Measurements from ENCODE around the gene KBTBD12. TPM values are rescaled to one million over a fixed set of nuclear protein-coding genes. Genes with fewer than 3 reads are reported as not detected.
"Not testable (repeated sequence)": the region's sequence is repeated elsewhere in the genome, so short reads cannot be mapped to it uniquely, and the experiment has no call there.

The KBTBD12 gene
- total RNA-seq, 4 donors from 2014 or later = 16.0 to 28.7 (median 22.1) TPM

DNA sequence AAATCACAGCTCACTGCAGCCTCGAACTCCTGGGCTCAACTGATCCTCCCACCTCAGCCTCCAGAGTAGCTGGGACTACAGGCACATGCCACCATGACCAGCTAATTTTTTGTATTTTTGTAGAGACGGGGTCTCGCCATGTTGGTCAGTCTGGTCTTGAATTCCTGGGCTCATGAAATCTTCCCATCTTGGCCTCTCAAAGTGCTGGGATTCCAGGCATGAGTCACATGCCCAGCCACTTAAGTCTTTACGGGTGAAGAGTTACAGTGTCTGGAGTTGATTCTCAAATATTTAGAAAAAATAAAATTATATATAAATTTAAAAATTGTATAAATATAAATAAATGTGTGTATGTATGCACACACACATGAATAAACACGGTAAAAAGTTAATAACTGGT, 14.5 kb upstream of the KBTBD12 start:
- H3K4me1 ChIP-seq = no peaks in the 10 kb centered on the region
- H3K4me3 ChIP-seq = no peak overlapping the region
- ATAC-seq (no peak), DNase-seq (no peak)
- no peaks in the 10 kb centered on the region for H3K36me3 ChIP-seq
- no peaks in the 10 kb centered on the region for H3K27me3 ChIP-seq
- no peak overlapping the region for H3K27ac ChIP-seq
- TF ChIP-seq, protein P1, sequence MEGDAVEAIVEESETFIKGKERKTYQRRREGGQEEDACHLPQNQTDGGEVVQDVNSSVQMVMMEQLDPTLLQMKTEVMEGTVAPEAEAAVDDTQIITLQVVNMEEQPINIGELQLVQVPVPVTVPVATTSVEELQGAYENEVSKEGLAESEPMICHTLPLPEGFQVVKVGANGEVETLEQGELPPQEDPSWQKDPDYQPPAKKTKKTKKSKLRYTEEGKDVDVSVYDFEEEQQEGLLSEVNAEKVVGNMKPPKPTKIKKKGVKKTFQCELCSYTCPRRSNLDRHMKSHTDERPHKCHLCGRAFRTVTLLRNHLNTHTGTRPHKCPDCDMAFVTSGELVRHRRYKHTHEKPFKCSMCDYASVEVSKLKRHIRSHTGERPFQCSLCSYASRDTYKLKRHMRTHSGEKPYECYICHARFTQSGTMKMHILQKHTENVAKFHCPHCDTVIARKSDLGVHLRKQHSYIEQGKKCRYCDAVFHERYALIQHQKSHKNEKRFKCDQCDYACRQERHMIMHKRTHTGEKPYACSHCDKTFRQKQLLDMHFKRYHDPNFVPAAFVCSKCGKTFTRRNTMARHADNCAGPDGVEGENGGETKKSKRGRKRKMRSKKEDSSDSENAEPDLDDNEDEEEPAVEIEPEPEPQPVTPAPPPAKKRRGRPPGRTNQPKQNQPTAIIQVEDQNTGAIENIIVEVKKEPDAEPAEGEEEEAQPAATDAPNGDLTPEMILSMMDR (IDR thresholded peaks at IDR 0.05 in 4 of 5, conservative IDR thresholded peaks at IDR 0.05 in 1 of 5) = no peak
- TF ChIP-seq POLR2A (IDR thresholded peaks at IDR 0.05) = no peak
- H3K9me3 ChIP-seq = no peaks in the 10 kb centered on the region
- intact Hi-C loops (cut with DNase I; ENCODE audit: low total_unique reads) (no loop called here), in situ Hi-C loops (cut with MboI; ENCODE audit: low sequenced_read_pairs in 4 of 4) (no loop called here)

DNA sequence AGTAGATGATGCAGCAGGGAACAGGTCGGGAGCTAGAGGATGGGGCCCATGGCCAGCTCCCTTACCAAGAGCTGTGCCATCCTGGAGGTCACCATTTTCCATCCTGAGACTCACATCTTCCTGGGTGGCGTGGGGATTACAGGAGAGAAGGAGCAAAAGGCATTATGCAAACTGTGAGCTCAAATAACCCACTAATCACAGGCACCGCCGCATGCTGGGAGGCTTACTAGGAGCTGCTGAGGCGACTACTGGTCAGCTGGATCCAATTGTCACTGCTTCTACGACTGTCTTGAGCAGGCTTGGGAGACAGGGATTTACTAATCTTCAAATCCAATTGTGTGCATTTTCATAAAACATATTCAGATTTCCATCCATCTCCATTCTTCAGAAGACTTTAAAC, 12.5 kb upstream of the KBTBD12 start:
- DNase-seq = no peak
- in situ Hi-C loops (cut with MboI; ENCODE audit: low sequenced_read_pairs in 4 of 4) = no loop called here
- no peak overlapping the region for H3K27ac ChIP-seq
- H3K36me3 ChIP-seq = no peaks in the 10 kb centered on the region
- no peaks in the 10 kb centered on the region for H3K9me3 ChIP-seq
- no peaks in the 10 kb centered on the region for H3K4me1 ChIP-seq
- no peak overlapping the region for H3K4me3 ChIP-seq
- H3K27me3 ChIP-seq = no peaks in the 10 kb centered on the region
- TF ChIP-seq, protein P1 (IDR thresholded peaks at IDR 0.05 in 4 of 5, conservative IDR thresholded peaks at IDR 0.05 in 1 of 5) = no peak
- no peak for TF ChIP-seq POLR2A (IDR thresholded peaks at IDR 0.05)
- ATAC-seq = no peak
- intact Hi-C loops (cut with DNase I; ENCODE audit: low total_unique reads) = no loop called here

DNA sequence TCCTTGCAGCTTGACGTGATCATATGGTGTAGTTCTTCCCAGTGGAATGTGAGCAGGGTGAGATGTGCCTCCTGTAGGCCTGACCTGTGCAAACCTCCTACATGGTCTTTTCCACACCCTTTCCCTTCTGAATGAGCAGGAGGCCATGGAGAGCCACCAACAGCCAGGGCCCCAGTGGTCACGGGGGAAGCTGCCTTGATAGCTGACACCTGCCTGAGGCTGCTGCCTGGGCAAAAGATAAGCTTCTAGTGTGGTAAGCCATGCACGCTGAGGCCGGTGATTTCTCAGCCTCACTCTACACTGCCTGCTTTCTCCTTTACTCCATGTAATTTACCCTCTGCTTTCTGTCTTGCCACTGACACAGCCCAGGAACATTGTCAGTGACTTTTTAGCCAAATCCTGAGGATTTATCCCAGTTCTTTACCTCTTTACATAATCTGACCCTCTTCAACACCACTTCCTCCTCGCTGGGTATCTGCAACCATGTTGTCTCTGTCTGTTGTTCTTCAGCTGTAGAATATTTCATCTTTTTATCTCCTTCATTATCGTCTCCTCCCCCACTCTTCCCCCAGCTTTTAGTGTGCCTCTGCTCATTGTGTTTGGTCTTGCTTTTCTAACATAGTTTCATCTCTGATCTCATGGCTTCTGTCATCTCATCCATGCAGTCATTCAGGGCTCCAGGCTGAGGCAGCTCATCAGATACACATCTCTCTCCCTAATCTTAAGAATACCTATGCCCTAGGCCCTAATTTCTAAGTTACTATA, 11.2 kb upstream of the KBTBD12 start:
- no peaks in the 10 kb centered on the region for H3K36me3 ChIP-seq
- no peaks in the 10 kb centered on the region for H3K27me3 ChIP-seq
- no peaks in the 10 kb centered on the region for H3K4me1 ChIP-seq
- DNase-seq (no peak), ATAC-seq (no peak)
- intact Hi-C loops (cut with DNase I; ENCODE audit: low total_unique reads) = no loop called here
- H3K4me3 ChIP-seq = no peak overlapping the region
- TF ChIP-seq, protein P1 (IDR thresholded peaks at IDR 0.05 in 4 of 5, conservative IDR thresholded peaks at IDR 0.05 in 1 of 5) = no peak
- TF ChIP-seq POLR2A (IDR thresholded peaks at IDR 0.05) = no peak
- H3K27ac ChIP-seq = no peak overlapping the region
- in situ Hi-C loops (cut with MboI; ENCODE audit: low sequenced_read_pairs in 4 of 4) = no loop called here
- no peaks in the 10 kb centered on the region for H3K9me3 ChIP-seq

DNA sequence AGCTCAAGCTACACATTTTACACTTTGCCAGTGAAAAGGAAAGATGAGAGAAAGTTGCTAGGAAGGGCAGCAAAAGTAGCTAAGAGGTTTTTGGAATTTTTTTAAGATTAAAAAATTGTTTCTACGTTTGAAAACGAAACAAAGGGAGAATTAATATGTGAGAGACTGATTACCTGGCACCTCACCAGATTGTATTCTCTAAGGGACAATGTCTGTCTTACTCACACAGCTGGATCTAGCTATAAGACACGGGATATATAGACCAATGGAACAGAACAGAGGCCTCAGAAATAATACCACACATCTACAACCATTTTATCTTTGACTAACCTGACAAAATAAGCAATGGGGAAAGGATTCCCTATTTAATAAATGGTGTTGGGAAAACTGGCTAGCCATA, 9.5 kb upstream of the KBTBD12 start:
- DNase-seq = no peak
- no peaks in the 10 kb centered on the region for H3K4me1 ChIP-seq
- no peak overlapping the region for H3K27ac ChIP-seq
- H3K9me3 ChIP-seq = no peaks in the 10 kb centered on the region
- in situ Hi-C loops (cut with MboI; ENCODE audit: low sequenced_read_pairs in 4 of 4) = no loop called here
- no peak overlapping the region for H3K4me3 ChIP-seq
- H3K36me3 ChIP-seq = no peaks in the 10 kb centered on the region
- intact Hi-C loops (cut with DNase I; ENCODE audit: low total_unique reads) = no loop called here
- no peak for TF ChIP-seq POLR2A (IDR thresholded peaks at IDR 0.05)
- TF ChIP-seq, protein P1 (IDR thresholded peaks at IDR 0.05 in 4 of 5, conservative IDR thresholded peaks at IDR 0.05 in 1 of 5) = no peak
- ATAC-seq = no peak
- no peaks in the 10 kb centered on the region for H3K27me3 ChIP-seq

DNA sequence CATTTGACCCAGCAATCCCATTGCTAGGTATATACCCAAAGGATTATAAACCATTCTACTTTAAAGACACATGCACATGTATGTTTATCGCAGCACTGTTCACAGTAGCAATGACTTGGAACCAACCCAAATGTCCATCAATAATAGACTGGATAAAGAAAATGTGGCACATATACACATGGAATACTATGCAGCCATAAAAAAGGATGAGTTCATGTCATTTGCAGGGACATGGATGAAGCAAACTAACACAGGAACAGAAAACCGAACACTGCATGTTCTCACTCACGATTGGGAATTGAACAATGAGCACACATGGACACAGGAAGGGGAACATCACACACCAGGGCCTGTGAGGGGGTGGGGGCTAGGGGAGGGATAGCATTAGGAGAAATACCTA, 8.4 kb upstream of the KBTBD12 start:
- intact Hi-C loops (cut with DNase I; ENCODE audit: low total_unique reads); H3K27ac ChIP-seq; H3K4me1 ChIP-seq; H3K36me3 ChIP-seq; H3K9me3 ChIP-seq; H3K27me3 ChIP-seq; DNase-seq; H3K4me3 ChIP-seq; ATAC-seq; in situ Hi-C loops (cut with MboI; ENCODE audit: low sequenced_read_pairs in 4 of 4): not testable (repeated sequence)

Data from gastrocnemius medialis (tissue), 4 donors.